Bronchial smooth muscle cell (primary cell): ENCODE results near the gene GIMAP7. TPM values are rescaled to one million over a fixed set of nuclear protein-coding genes. Genes with fewer than 3 reads are reported as not detected.

Experiments
- total RNA-seq: library from RNA; depleted of rRNA; stranded (reverse); fragments of >200 nt; gene quantifications from 2 replicates; pipeline ENCODE4 v1.2.1, GENCODE V29; 2014

GIMAP7 gene
- not detected in 2 replicates for total RNA-seq

GRCh38 chr7:150514748-150515222, at the start of gene GIMAP7:
GIMAP7 (plus strand) TSS chr7:150514872; CDS start chr7:150519975, 5,103 bp downstream.

GRCh38 chr7:150567169-150567568, 52.5 kb downstream of the GIMAP7 start, which contains the start of gene GIMAP4:
GIMAP4 (plus strand) TSS chr7:150567390; CDS start chr7:150569902, 2,512 bp downstream.

Other genes starting within 250 kb of the GIMAP7 start
- gene LRRC61, start 191.5 kb upstream of the GIMAP7 start, total RNA-seq = 0.69 and 1.4 TPM in 2 replicates
- gene ACTR3C, start 191.3 kb upstream of the GIMAP7 start, total RNA-seq = 0.26 and 2.0 TPM in 2 replicates
- 2.4 and 11.5 TPM in 2 replicates for gene RARRES2, start 173.2 kb upstream of the GIMAP7 start, total RNA-seq
- gene REPIN1, start 146.1 kb upstream of the GIMAP7 start, total RNA-seq = 12.5 and 24.4 TPM in 2 replicates
- gene ZNF775, start 135.5 kb upstream of the GIMAP7 start, total RNA-seq = 6.8 and 7.1 TPM in 2 replicates
- under 0.01 TPM in 1 of 2 replicates, not detected in the other for gene GIMAP8, start 64.2 kb upstream of the GIMAP7 start, total RNA-seq
- gene GIMAP4, start 52.5 kb downstream of the GIMAP7 start, total RNA-seq = 0.09 TPM in 1 of 2 replicates, not detected in the other
- gene GIMAP6, start 117.5 kb downstream of the GIMAP7 start, total RNA-seq = not detected in 2 replicates
- gene GIMAP2, start 170.8 kb downstream of the GIMAP7 start, total RNA-seq = under 0.01 and 0.17 TPM in 2 replicates
- 0.09 TPM in 1 of 2 replicates, not detected in the other for gene GIMAP1, start 201.7 kb downstream of the GIMAP7 start, total RNA-seq
- gene GIMAP5, start 222.5 kb downstream of the GIMAP7 start, total RNA-seq = not detected in 2 replicates